Neural cell (in vitro differentiated cells): ENCODE results near the gene EXOC4.

Source experiments
- EP300 ChIP-seq: fragments of 450-650 bp; conservative IDR thresholded peaks from 2 replicates; pipeline ENCODE4 v1.6.1; 2014; ENCODE audit warnings: antibody characterized with exemption, mild to moderate bottlenecking, moderate library complexity; ENCODE audit not compliant: poor library complexity, severe bottlenecking
- EZH2 ChIP-seq: fragments of 200-600, 300-800 bp; shearing (Covaris generic), sonication (generic); IDR thresholded peaks from 2 replicates; pipeline ENCODE4 v1.6.1; 2014; ENCODE audit warnings: antibody characterized with exemption, low read length, borderline replicate concordance, mild to moderate bottlenecking; ENCODE audit not compliant: insufficient read depth, poor library complexity, severe bottlenecking
- MXI1 ChIP-seq: fragments of 450-650 bp; conservative IDR thresholded peaks from 2 replicates; pipeline ENCODE4 v1.6.1; 2014; ENCODE audit warnings: antibody characterized with exemption, mild to moderate bottlenecking; ENCODE audit not compliant: poor library complexity, severe bottlenecking
- POLR2AphosphoS5 ChIP-seq: IDR thresholded peaks from 2 replicates; pipeline ENCODE4 v1.6.1; 2012
- RAD21 ChIP-seq: fragments of 450-650 bp; conservative IDR thresholded peaks from 2 replicates; pipeline ENCODE4 v1.6.1; 2014; ENCODE audit warnings: antibody characterized with exemption, mild to moderate bottlenecking, moderate library complexity
- SMC3 ChIP-seq: fragments of 450-650 bp; conservative IDR thresholded peaks from 2 replicates; pipeline ENCODE4 v1.6.1; 2014; ENCODE audit warnings: antibody characterized with exemption, mild to moderate bottlenecking, moderate library complexity; ENCODE audit not compliant: poor library complexity
- TAF1 ChIP-seq: IDR thresholded peaks from 2 replicates; pipeline ENCODE4 v1.6.1; 2012; ENCODE audit warnings: low read depth
- TF ChIP-seq, protein P1 (sequence below): fragments of 450-650 bp; IDR thresholded peaks from 2 replicates; pipeline ENCODE4 v1.5.1; 2014; ENCODE audit warnings: antibody characterized with exemption, mild to moderate bottlenecking, moderate library complexity; ENCODE audit not compliant: poor library complexity, severe bottlenecking
- TF ChIP-seq, protein P2 (sequence below): IDR thresholded peaks from 2 replicates; pipeline ENCODE4 v1.6.1; 2012; ENCODE audit warnings: borderline replicate concordance

DNA sequence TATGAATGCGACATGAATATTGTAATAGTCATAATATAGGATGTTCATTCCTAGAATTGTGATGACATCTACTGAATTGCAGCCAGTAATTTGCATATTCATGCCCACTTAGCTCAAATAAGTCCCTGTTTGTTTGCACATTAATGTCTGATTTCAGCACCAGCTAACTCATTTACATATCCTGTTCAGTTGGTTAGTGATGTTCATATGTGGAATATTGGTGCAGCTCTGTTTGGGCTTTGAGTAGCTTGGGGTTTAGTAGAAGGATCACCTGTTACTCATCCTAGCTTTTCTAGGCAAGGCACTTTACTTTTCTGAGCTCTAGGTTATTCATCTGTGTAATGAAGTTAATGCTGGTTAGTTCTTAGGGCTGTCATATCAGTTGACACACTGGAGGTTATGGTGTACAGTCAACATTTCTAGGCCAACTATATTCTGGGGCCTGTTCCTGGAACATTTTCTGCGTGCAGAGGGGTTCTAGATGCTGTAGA lies 238.4 kb downstream of the EXOC4 start:
- TF ChIP-seq, protein P1, sequence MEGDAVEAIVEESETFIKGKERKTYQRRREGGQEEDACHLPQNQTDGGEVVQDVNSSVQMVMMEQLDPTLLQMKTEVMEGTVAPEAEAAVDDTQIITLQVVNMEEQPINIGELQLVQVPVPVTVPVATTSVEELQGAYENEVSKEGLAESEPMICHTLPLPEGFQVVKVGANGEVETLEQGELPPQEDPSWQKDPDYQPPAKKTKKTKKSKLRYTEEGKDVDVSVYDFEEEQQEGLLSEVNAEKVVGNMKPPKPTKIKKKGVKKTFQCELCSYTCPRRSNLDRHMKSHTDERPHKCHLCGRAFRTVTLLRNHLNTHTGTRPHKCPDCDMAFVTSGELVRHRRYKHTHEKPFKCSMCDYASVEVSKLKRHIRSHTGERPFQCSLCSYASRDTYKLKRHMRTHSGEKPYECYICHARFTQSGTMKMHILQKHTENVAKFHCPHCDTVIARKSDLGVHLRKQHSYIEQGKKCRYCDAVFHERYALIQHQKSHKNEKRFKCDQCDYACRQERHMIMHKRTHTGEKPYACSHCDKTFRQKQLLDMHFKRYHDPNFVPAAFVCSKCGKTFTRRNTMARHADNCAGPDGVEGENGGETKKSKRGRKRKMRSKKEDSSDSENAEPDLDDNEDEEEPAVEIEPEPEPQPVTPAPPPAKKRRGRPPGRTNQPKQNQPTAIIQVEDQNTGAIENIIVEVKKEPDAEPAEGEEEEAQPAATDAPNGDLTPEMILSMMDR, result no peak
- no peak for TF ChIP-seq POLR2AphosphoS5
- no peak for TF ChIP-seq EP300
- TF ChIP-seq TAF1, result no peak
- TF ChIP-seq, protein P2, sequence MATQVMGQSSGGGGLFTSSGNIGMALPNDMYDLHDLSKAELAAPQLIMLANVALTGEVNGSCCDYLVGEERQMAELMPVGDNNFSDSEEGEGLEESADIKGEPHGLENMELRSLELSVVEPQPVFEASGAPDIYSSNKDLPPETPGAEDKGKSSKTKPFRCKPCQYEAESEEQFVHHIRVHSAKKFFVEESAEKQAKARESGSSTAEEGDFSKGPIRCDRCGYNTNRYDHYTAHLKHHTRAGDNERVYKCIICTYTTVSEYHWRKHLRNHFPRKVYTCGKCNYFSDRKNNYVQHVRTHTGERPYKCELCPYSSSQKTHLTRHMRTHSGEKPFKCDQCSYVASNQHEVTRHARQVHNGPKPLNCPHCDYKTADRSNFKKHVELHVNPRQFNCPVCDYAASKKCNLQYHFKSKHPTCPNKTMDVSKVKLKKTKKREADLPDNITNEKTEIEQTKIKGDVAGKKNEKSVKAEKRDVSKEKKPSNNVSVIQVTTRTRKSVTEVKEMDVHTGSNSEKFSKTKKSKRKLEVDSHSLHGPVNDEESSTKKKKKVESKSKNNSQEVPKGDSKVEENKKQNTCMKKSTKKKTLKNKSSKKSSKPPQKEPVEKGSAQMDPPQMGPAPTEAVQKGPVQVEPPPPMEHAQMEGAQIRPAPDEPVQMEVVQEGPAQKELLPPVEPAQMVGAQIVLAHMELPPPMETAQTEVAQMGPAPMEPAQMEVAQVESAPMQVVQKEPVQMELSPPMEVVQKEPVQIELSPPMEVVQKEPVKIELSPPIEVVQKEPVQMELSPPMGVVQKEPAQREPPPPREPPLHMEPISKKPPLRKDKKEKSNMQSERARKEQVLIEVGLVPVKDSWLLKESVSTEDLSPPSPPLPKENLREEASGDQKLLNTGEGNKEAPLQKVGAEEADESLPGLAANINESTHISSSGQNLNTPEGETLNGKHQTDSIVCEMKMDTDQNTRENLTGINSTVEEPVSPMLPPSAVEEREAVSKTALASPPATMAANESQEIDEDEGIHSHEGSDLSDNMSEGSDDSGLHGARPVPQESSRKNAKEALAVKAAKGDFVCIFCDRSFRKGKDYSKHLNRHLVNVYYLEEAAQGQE, result no peak
- TF ChIP-seq RAD21, result no peak
- TF ChIP-seq EZH2, result no peak
- TF ChIP-seq MXI1, result no peak
- TF ChIP-seq SMC3, result no peak
